ENCODE data around the gene RAB8B. TPM values are rescaled to one million over a fixed set of nuclear protein-coding genes. Genes with fewer than 3 reads are reported as not detected.

RAB8B gene
- total and polyA plus RNA-seq, 10 of the 15 experiments (the other 5 are each of a cell fraction or from before 2014, with no cell fraction given), result 17.8 to 104 (median 65.1) TPM

GRCh38 chr15:63212050-63213004 lies 22.9 kb downstream of the RAB8B start (continued):
- TF ChIP-seq, protein P1, sequence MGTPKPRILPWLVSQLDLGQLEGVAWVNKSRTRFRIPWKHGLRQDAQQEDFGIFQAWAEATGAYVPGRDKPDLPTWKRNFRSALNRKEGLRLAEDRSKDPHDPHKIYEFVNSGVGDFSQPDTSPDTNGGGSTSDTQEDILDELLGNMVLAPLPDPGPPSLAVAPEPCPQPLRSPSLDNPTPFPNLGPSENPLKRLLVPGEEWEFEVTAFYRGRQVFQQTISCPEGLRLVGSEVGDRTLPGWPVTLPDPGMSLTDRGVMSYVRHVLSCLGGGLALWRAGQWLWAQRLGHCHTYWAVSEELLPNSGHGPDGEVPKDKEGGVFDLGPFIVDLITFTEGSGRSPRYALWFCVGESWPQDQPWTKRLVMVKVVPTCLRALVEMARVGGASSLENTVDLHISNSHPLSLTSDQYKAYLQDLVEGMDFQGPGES (IDR thresholded peaks at IDR 0.05), result no peak
- TF ChIP-seq ATF7 (IDR thresholded peaks at IDR 0.05; ENCODE audit: low read depth) (peak; percentile 70), CEBPZ (IDR thresholded peaks at IDR 0.05; ENCODE audit: low read depth, low read length) (no peak), MLLT1 (IDR thresholded peaks at IDR 0.05) (no peak), NFIC (IDR thresholded peaks at IDR 0.05; ENCODE audit: low read depth, low read length) (peak; percentile 78), BCL11A (IDR thresholded peaks at IDR 0.05; ENCODE audit: low read depth, low read length) (0 out of 2 replicates have a peak, but pooled peaks have one; percentile 8), CBFB (IDR thresholded peaks at IDR 0.05; ENCODE audit: low read depth) (no peak), FOS (IDR thresholded peaks at IDR 0.05; ENCODE audit: borderline replicate concordance, extremely low read depth, insufficient read length) (no peak), ASH2L (IDR thresholded peaks at IDR 0.05; ENCODE audit: borderline replicate concordance, low read depth) (0 out of 2 replicates have a peak, but pooled peaks have one; percentile 12), GABPA (IDR thresholded peaks at IDR 0.05; ENCODE audit: low read depth) (no peak), NR2C2 (IDR thresholded peaks at IDR 0.05; ENCODE audit: borderline replicate concordance, control insufficient read depth, insufficient read length, low read depth) (no peak), FOXM1 (IDR thresholded peaks at IDR 0.05; ENCODE audit: low read depth, low read length) (peak; percentile 53; the same call in 1 of the 2 replicates), BCL3 (IDR thresholded peaks at IDR 0.05; ENCODE audit: borderline replicate concordance, insufficient read depth, low read depth, low read length, poor library complexity, severe bottlenecking) (no peak), YBX1 (IDR thresholded peaks at IDR 0.05) (no peak), SP1 (IDR thresholded peaks at IDR 0.05; ENCODE audit: low read depth, low read length) (no peak), ZNF687 (IDR thresholded peaks at IDR 0.05) (no peak; the same call in 1 of the 2 replicates)

Data from GM12878 (cell line).